ENCODE data around the gene BRD3. TPM values are rescaled to one million over a fixed set of nuclear protein-coding genes. Genes with fewer than 3 reads are reported as not detected.
A peak's percentile ranks its signal among the peaks of the same experiment; 100 is the strongest.

The BRD3 gene
- total RNA-seq, 1 donor from 2014 or later = 128 TPM

GRCh38 chr9:134044944-134045343 lies 22.9 kb downstream of the BRD3 start:
- no peak for DNase-seq
- no peak for TF ChIP-seq CTCF (IDR thresholded peaks at IDR 0.05; ENCODE audit: partially characterized antibody, unreplicated experiment)
- H3K9me3 Mint-ChIP-seq (ENCODE audit: unreplicated experiment) = peaks cover 3% of the 10 kb centered on the region
- no peaks in the 10 kb centered on the region for H3K36me3 Mint-ChIP-seq (ENCODE audit: unreplicated experiment)
- H3K4me3 Mint-ChIP-seq (ENCODE audit: unreplicated experiment) = no peak overlapping the region
- peaks cover 1% of the 10 kb centered on the region for H3K27me3 Mint-ChIP-seq (ENCODE audit: unreplicated experiment)
- no peak overlapping the region for H3K27ac Mint-ChIP-seq (ENCODE audit: unreplicated experiment)
- peaks cover 9% of the 10 kb centered on the region for H3K4me1 Mint-ChIP-seq (ENCODE audit: low read depth, unreplicated experiment)

GRCh38 chr9:134043531-134043988 lies 24.3 kb downstream of the BRD3 start:
- no peak for TF ChIP-seq CTCF (IDR thresholded peaks at IDR 0.05; ENCODE audit: partially characterized antibody, unreplicated experiment)
- Mint-ChIP-seq H3K4me1 (ENCODE audit: low read depth, unreplicated experiment) (peaks cover 9% of the 10 kb centered on the region), H3K27me3 (ENCODE audit: unreplicated experiment) (peaks cover 1% of the 10 kb centered on the region), H3K27ac (ENCODE audit: unreplicated experiment) (peak overlapping the region; percentile 12), H3K9me3 (ENCODE audit: unreplicated experiment) (peaks cover 3% of the 10 kb centered on the region), H3K4me3 (ENCODE audit: unreplicated experiment) (no peak overlapping the region), H3K36me3 (ENCODE audit: unreplicated experiment) (peaks cover 8% of the 10 kb centered on the region)
- DNase-seq = no peak

- peaks cover 8% of the 10 kb centered on the region for H3K36me3 Mint-ChIP-seq (ENCODE audit: unreplicated experiment)
- H3K4me3 Mint-ChIP-seq (ENCODE audit: unreplicated experiment) = no peak overlapping the region
- H3K27me3 Mint-ChIP-seq (ENCODE audit: unreplicated experiment) = peaks cover 1% of the 10 kb centered on the region
- peaks cover 3% of the 10 kb centered on the region for H3K9me3 Mint-ChIP-seq (ENCODE audit: unreplicated experiment)
- no peak overlapping the region for H3K27ac Mint-ChIP-seq (ENCODE audit: unreplicated experiment)
- DNase-seq = no peak
- TF ChIP-seq CTCF (IDR thresholded peaks at IDR 0.05; ENCODE audit: partially characterized antibody, unreplicated experiment) = no peak
- H3K4me1 Mint-ChIP-seq (ENCODE audit: low read depth, unreplicated experiment) = peaks cover 9% of the 10 kb centered on the region
Measured at GRCh38 chr9:134041649-134041962, 26.2 kb downstream of the BRD3 start.

GRCh38 chr9:134040781-134041648 lies 26.8 kb downstream of the BRD3 start:
- H3K27ac Mint-ChIP-seq (ENCODE audit: unreplicated experiment) = no peak overlapping the region
- TF ChIP-seq CTCF (IDR thresholded peaks at IDR 0.05; ENCODE audit: partially characterized antibody, unreplicated experiment) = no peak
- peaks cover 8% of the 10 kb centered on the region for H3K36me3 Mint-ChIP-seq (ENCODE audit: unreplicated experiment)
- H3K9me3 Mint-ChIP-seq (ENCODE audit: unreplicated experiment) = peaks cover 3% of the 10 kb centered on the region
- H3K27me3 Mint-ChIP-seq (ENCODE audit: unreplicated experiment) = no peaks in the 10 kb centered on the region
- H3K4me3 Mint-ChIP-seq (ENCODE audit: unreplicated experiment) = no peak overlapping the region
- peaks cover 9% of the 10 kb centered on the region for H3K4me1 Mint-ChIP-seq (ENCODE audit: low read depth, unreplicated experiment)
- DNase-seq = no peak

- Mint-ChIP-seq H3K4me3 (ENCODE audit: unreplicated experiment) (no peak overlapping the region), H3K9me3 (ENCODE audit: unreplicated experiment) (peaks cover 3% of the 10 kb centered on the region), H3K27ac (ENCODE audit: unreplicated experiment) (peak overlapping the region; percentile 59), H3K4me1 (ENCODE audit: low read depth, unreplicated experiment) (peaks cover 9% of the 10 kb centered on the region), H3K36me3 (ENCODE audit: unreplicated experiment) (peaks cover 8% of the 10 kb centered on the region), H3K27me3 (ENCODE audit: unreplicated experiment) (no peaks in the 10 kb centered on the region)
- DNase-seq = no peak
- TF ChIP-seq CTCF (IDR thresholded peaks at IDR 0.05; ENCODE audit: partially characterized antibody, unreplicated experiment) = no peak
Measured at GRCh38 chr9:134040176-134040565, 27.7 kb downstream of the BRD3 start.

Measured in glutamatergic neuron (in vitro differentiated cells).